Heart left ventricle (tissue), 16 donors: Measurements from ENCODE around the gene FAM20C. TPM values are rescaled to one million over a fixed set of nuclear protein-coding genes. Genes with fewer than 3 reads are reported as not detected.
"Not testable (repeated sequence)": the region's sequence is repeated elsewhere in the genome, so short reads cannot be mapped to it uniquely, and the experiment has no call there.

Source experiments
- ATAC-seq, 4 donors: fragments of 200-7000 bp; cut with Tn5 transposase; one replicate each; pipeline ENCODE4 v1.9.1; 2020 to 2022; ENCODE audit warnings: moderate library complexity in 4 of 4, mild to moderate bottlenecking in 3 of 4, moderate number of reproducible peaks in 1 of 4
- DNase-seq, 5 donors: peaks; one replicate each; pipeline ENCODE4 v3.0.0-alpha.2; 2020
- H3K27ac ChIP-seq, 12 donors: fragments of 200-600 bp; sonication (generic) in 4 of 12; one replicate each; pipeline versions ENCODE4 v1.5.0 to v1.8.0; 2016 to 2022; ENCODE audit warnings: mild to moderate bottlenecking in 2 of 12
- H3K27me3 ChIP-seq, 9 donors: fragments of 200-600 bp; sonication (generic) in 2 of 9; one replicate each; pipeline versions ENCODE4 v1.5.1 to v1.8.0; 2016 to 2022; ENCODE audit warnings: mild to moderate bottlenecking in 3 of 9
- H3K36me3 ChIP-seq, 9 donors: fragments of 200-600 bp; sonication (generic) in 2 of 9; one replicate each; pipeline versions ENCODE4 v1.5.0 to v1.8.0; 2018 to 2022; ENCODE audit warnings: mild to moderate bottlenecking in 2 of 9
- H3K4me1 ChIP-seq, 12 donors: fragments of 200-600 bp; sonication (generic) in 4 of 12; one replicate each; pipeline versions ENCODE4 v1.5.0 to v1.8.0; 2016 to 2022; ENCODE audit warnings: mild to moderate bottlenecking in 3 of 12
- H3K4me3 ChIP-seq, 12 donors: fragments of 200-600 bp; sonication (generic) in 4 of 12; one replicate each; pipeline versions ENCODE4 v1.5.0 to v1.8.0; 2017 to 2022; ENCODE audit warnings: mild to moderate bottlenecking in 9 of 12, moderate library complexity in 4 of 12
- H3K9me3 ChIP-seq, 12 donors: fragments of 200-600 bp; sonication (generic) in 4 of 12; one replicate each; pipeline versions ENCODE4 v1.5.0 to v1.8.0; 2016 to 2022; ENCODE audit warnings: mild to moderate bottlenecking in 1 of 12
- POLR2A ChIP-seq, 2 donors: fragments of 450-650 bp; IDR thresholded peaks; one replicate each; pipeline ENCODE4 v1.6.1; 2017; ENCODE audit warnings: antibody characterized with exemption in 2 of 2, mild to moderate bottlenecking in 2 of 2, moderate library complexity in 2 of 2
- WGBS, 4 donors: extraction: QIAGEN DNeasy Blood & Tissue Kit in 2 of 4; methylation state at CpG; one replicate each; pipeline versions ENCODE4 v1.1.5 to v1.1.7; 2013 to 2018; 5-methylcytosine and 5-hydroxymethylcytosine counted together
- intact Hi-C, 10 donors: fragments of 100-400 bp; cut with DNase I; formaldehyde crosslinking; loops; one replicate each; pipeline versions ENCODE4 v1.11.1 to v1.14.2; 2022
- polyA plus RNA-seq, 2 donors: library from polyadenylated mRNA; stranded (reverse); fragments of 200-250 nt; gene quantifications; one replicate each; pipeline ENCODE4 v1.2.3, GENCODE V29; 2013
- total RNA-seq, 9 donors: library from RNA; depleted of rRNA in 2 of 9; stranded (reverse); fragments of >200 nt in 2 of 9; fragmentation: NEBNext Ultra II Directional in 3 of 9; extraction: Animal tissue kit (Norgen Biotek cat#: 25700) in 3 of 9; gene quantifications; one replicate each; pipeline versions ENCODE4 v1.1.0 to v1.2.4, GENCODE V29; 2016 to 2023
- TF ChIP-seq, protein P1 (sequence below), 12 donors: fragments of 200-600 bp; sonication (generic) in 4 of 12; IDR thresholded peaks; one replicate each; pipeline versions ENCODE4 v1.5.0 to v1.8.0; 2018 to 2022; ENCODE audit warnings: antibody characterized with exemption in 12 of 12, mild to moderate bottlenecking in 5 of 12
- donor health status: ischemic (EF 13 %, LVEDD 7.1; RV severe dilation, severe dysfunction).
- donor health status: healthy with polysubstance abuse.
- donor health status: DM: no; HTN: yes; CAD: no.
- donor health status: DM: no; HTN: no; CAD: no.
- donor health status: ischemic (EF 25% LVEDD 6.9; RV normal size, moderate dysfunction).
- donor health status: ischemic (EF 25% LVEDD 5.7; RV mildly dilated, moderate dysfunction).
- donor health status: healthy.
- donor health status: DM: yes; HTN: yes; CAD: no.
- donor health status: ischemic (EF 35%, LVEDD 5.7; RV mildly dilated, moderate dysfunction).
- donor health status: nonischemic (EF 11% LVEDD 7.7; RV severe dilation, severe dysfunction).
- donor health status: DM: yes; HTN: yes; CAD: no.
- donor health status: PGD.
- donor health status: ischemic (EF 29% LVEDD 5.4; RV normal size, mild dysfunction).
- donor health status: nonischemic (EF 23%, LVEDD 6.1; RV moderate dilation, normal function).

The FAM20C gene
- total and polyA plus RNA-seq, 11 donors, result 11.1 to 52.0 (median 21.0) TPM

DNA sequence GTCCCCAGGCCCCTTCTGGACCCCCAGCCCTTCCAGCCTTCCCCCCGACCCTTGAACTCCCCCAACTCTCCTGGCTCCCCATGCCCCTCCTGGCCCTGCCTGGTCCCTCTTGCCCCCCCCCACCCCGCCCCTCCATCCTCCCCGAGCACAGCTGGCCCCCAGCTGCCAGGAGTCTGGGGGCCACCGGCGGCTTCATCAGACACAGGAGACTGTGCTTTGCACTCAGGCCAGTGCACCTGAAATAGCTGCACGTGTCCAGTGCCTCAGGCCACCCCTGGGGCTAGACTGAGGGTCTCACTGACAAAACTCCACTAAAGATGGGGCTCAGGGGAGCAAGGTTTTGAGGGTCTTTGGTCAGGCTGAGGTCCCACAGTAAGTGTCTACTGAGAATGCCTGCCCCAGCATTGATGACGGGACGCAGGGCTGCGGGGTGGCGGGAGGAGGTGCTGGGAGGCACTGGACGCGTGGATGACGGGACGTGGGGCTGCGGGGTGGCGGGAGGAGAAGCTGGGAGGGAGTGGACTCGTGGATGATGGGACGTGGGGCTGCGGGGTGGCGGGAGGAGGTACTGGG, 104.1 kb downstream of the FAM20C start:
- TF ChIP-seq POLR2A (IDR thresholded peaks at IDR 0.05), result no peak
- TF ChIP-seq, protein P1, sequence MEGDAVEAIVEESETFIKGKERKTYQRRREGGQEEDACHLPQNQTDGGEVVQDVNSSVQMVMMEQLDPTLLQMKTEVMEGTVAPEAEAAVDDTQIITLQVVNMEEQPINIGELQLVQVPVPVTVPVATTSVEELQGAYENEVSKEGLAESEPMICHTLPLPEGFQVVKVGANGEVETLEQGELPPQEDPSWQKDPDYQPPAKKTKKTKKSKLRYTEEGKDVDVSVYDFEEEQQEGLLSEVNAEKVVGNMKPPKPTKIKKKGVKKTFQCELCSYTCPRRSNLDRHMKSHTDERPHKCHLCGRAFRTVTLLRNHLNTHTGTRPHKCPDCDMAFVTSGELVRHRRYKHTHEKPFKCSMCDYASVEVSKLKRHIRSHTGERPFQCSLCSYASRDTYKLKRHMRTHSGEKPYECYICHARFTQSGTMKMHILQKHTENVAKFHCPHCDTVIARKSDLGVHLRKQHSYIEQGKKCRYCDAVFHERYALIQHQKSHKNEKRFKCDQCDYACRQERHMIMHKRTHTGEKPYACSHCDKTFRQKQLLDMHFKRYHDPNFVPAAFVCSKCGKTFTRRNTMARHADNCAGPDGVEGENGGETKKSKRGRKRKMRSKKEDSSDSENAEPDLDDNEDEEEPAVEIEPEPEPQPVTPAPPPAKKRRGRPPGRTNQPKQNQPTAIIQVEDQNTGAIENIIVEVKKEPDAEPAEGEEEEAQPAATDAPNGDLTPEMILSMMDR (IDR thresholded peaks at IDR 0.05), result no peak
- no peak overlapping the region for H3K4me3 ChIP-seq
- no peaks in the 10 kb centered on the region for H3K36me3 ChIP-seq

DNA sequence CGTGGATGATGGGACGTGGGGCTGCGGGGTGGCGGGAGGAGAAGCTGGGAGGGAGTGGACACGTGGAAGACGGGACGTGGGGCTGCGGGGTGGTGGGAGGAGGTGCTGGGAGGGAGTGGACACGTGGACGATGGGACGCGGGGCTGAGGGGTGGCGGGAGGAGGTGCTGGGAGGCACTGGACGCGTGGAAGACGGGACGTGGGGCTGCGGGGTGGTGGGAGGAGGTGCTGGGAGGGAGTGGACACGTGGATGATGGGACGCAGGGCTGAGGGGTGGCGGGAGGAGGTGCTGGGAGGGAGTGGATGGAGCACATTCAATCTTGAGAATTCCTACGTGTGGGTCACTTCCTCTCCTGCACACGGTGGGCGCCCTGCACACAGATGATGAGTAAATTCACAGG, 104.8 kb downstream of the FAM20C start:
- H3K4me1 ChIP-seq, ATAC-seq, H3K4me3 ChIP-seq, H3K9me3 ChIP-seq, H3K36me3 ChIP-seq, intact Hi-C loops, H3K27ac ChIP-seq: not testable (repeated sequence)
- 77 to 80% (median 80%) methylated on average over 23 to 24 of the region's 24 CpGs for WGBS, 4 donors
- DNase-seq, result peak in 1 of 5 donors; percentile 15
- H3K27me3 ChIP-seq, result peaks cover 0 to 42% (median 24%) of the 10 kb centered on the region in 9 donors

More for the DNA sequence above, 104.1 kb downstream of the FAM20C start:
- WGBS, 4 donors, result 76 to 90% (median 86%) methylated on average over 15 to 20 of the region's 20 CpGs
- Histone ChIP-seq H3K27me3 (peaks cover 4 to 49% (median 31%) of the 10 kb centered on the region in 9 donors), H3K27ac (no peak overlapping the region), H3K4me1 (no peaks in the 10 kb centered on the region), H3K9me3 (no peaks in the 10 kb centered on the region)
- intact Hi-C loops, result no loop called here
- DNase-seq, result no peak
- no peak for ATAC-seq

DNA sequence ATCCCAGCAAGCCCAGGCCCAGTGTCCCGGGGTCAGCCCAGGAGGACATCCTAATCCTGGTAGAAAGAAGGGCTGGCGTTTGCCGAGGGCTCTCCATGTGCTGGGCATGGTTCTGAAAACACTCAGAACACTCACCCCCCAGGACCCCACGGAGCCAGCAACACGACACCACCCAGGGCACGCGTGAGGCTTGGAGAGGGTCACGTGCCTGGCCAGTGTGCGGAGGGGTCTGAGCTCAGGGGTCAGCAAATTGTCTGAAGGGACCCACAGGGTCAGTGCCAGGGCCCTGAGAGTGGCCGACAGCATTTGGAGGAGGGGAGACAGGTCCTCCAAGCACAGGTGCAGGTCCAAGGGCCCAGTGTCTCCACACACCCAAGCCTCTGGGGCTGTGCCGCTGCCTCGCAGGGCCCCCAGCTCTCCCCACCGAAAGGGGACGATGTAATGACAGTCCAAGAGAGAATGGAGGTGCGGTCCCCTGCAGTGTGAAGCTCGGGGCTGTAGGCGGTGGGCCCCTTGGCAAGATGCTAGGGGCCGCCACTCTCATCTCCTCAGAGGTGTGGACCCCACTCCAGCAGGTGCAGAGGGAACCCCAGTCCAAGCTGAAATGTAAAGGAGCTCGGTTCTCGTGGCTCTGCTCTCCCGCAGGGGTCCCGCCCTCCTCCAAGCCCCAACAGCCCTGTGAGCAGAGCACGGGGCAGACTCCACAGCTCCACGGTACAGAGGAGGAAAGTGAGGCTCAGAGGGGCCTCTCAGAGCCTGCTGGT, 105.4 kb downstream of the FAM20C start:
- intact Hi-C loops, result no loop called here
- TF ChIP-seq, protein P1 (IDR thresholded peaks at IDR 0.05), result no peak
- no peak for TF ChIP-seq POLR2A (IDR thresholded peaks at IDR 0.05)
- DNase-seq (peak in 1 of 5 donors; percentile 11), ATAC-seq (no peak)
- WGBS, 4 donors, result 73 to 82% (median 79%) methylated on average over 17 to 24 of the region's 24 CpGs
- Histone ChIP-seq H3K27ac (no peak overlapping the region), H3K36me3 (no peaks in the 10 kb centered on the region), H3K9me3 (no peaks in the 10 kb centered on the region), H3K4me1 (no peaks in the 10 kb centered on the region), H3K4me3 (no peak overlapping the region), H3K27me3 (peaks cover 0 to 36% (median 18%) of the 10 kb centered on the region in 9 donors)

DNA sequence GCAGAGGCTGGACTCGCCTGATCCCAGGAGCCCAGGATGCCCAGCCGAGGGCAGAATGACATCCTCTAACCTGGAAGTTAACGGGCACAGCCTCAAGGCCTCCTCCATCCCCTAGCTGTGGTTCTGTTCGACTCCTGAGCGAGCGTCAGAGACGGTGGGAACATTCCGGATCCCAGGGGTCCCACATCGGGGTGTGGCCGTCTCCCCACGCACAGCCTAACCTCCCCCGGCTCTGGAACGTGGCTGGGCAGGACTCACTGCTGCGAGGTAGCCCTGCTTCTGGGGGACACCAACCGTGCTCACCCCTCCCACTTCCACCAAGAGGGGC, 106.0 kb downstream of the FAM20C start:
- peaks cover 0 to 30% (median 18%) of the 10 kb centered on the region in 9 donors for H3K27me3 ChIP-seq
- H3K4me3 ChIP-seq, result no peak overlapping the region
- no peak overlapping the region for H3K27ac ChIP-seq
- DNase-seq, result peak in 1 of 5 donors; percentile 10
- TF ChIP-seq, protein P1 (IDR thresholded peaks at IDR 0.05), result no peak
- no peak for TF ChIP-seq POLR2A (IDR thresholded peaks at IDR 0.05)
- no peaks in the 10 kb centered on the region for H3K4me1 ChIP-seq
- no peak for ATAC-seq
- H3K36me3 ChIP-seq, result no peaks in the 10 kb centered on the region
- intact Hi-C loops, result no loop called here
- WGBS, 4 donors, result 44 to 82% (median 75%) methylated on average over 2 to 15 of the region's 15 CpGs
- H3K9me3 ChIP-seq, result no peaks in the 10 kb centered on the region
